IPS DF 4.7 (cell line): ENCODE data around the gene DNAH10.
"Not testable (repeated sequence)": the region's sequence is repeated elsewhere in the genome, so short reads cannot be mapped to it uniquely, and the experiment has no call there.

ENCODE experiments used
- DNase-seq: peaks from one replicate; pipeline ENCODE4 v3.0.0-alpha.2; 2013; ENCODE audit warnings: low spot score; ENCODE audit errors: extremely low read depth

The DNAH10 gene

GRCh38 chr12:123946516-123947505 lies 184.7 kb downstream of the DNAH10 start:
- DNase-seq, result not testable (repeated sequence)

GRCh38 chr12:123947531-123947930 lies 185.4 kb downstream of the DNAH10 start:
- not testable (repeated sequence) for DNase-seq

- no peak for DNase-seq
Measured at GRCh38 chr12:123948401-123948795, 186.3 kb downstream of the DNAH10 start.

GRCh38 chr12:123948796-123949769 lies 187.0 kb downstream of the DNAH10 start:
- DNase-seq, result no peak

GRCh38 chr12:123949770-123950165 lies 187.7 kb downstream of the DNAH10 start:
- DNase-seq, result no peak

- no peak for DNase-seq
Measured at GRCh38 chr12:123950476-123951349, 188.6 kb downstream of the DNAH10 start.

GRCh38 chr12:123951467-123951866 lies 189.4 kb downstream of the DNAH10 start:
- DNase-seq, result no peak

GRCh38 chr12:123952037-123952436 lies 189.9 kb downstream of the DNAH10 start:
- DNase-seq, result no peak

GRCh38 chr12:123954647-123955350 lies 192.7 kb downstream of the DNAH10 start:
- DNase-seq, result no peak

GRCh38 chr12:123956249-123956648 lies 194.1 kb downstream of the DNAH10 start:
- no peak for DNase-seq

- no peak for DNase-seq
Measured at GRCh38 chr12:123957196-123957595, 195.1 kb downstream of the DNAH10 start.

- DNase-seq, result no peak
Measured at GRCh38 chr12:123958462-123958861, 196.4 kb downstream of the DNAH10 start.

- DNase-seq, result no peak
Measured at GRCh38 chr12:123958876-123959275, 196.8 kb downstream of the DNAH10 start.

- no peak for DNase-seq
Measured at GRCh38 chr12:123960029-123960735, 198.1 kb downstream of the DNAH10 start.

GRCh38 chr12:123960856-123961255 lies 198.8 kb downstream of the DNAH10 start:
- no peak for DNase-seq

GRCh38 chr12:123961585-123962345 lies 199.7 kb downstream of the DNAH10 start:
- no peak for DNase-seq

- DNase-seq, result no peak
Measured at GRCh38 chr12:123962513-123962912, 200.4 kb downstream of the DNAH10 start.

- DNase-seq, result no peak
Measured at GRCh38 chr12:123963821-123964220, 201.7 kb downstream of the DNAH10 start.

GRCh38 chr12:123965382-123965781 lies 203.3 kb downstream of the DNAH10 start:
- no peak for DNase-seq
